ENCODE data around the gene MYL12B.
"Not testable (repeated sequence)": the region's sequence is repeated elsewhere in the genome, so short reads cannot be mapped to it uniquely, and the experiment has no call there.

MYL12B gene

GRCh38 chr18:3266062-3266608 is 4.2 kb downstream of the MYL12B start:
- no peak for TF ChIP-seq CTCF (IDR thresholded peaks at IDR 0.05; ENCODE audit: borderline replicate concordance, control extremely low read depth, extremely low read depth, insufficient read depth, missing control alignments)
- in situ Hi-C loops (cut with MboI; ENCODE audit: low sequenced_read_pairs, unreplicated experiment): no loop called here
- DNase-seq (ENCODE audit: low spot score): no peak

GRCh38 chr18:3268306-3268705 is 6.4 kb downstream of the MYL12B start:
- in situ Hi-C loops (cut with MboI; ENCODE audit: low sequenced_read_pairs, unreplicated experiment): no loop called here
- DNase-seq (ENCODE audit: low spot score): no peak
- no peak for TF ChIP-seq CTCF (IDR thresholded peaks at IDR 0.05; ENCODE audit: borderline replicate concordance, control extremely low read depth, extremely low read depth, insufficient read depth, missing control alignments)

- in situ Hi-C loops (cut with MboI; ENCODE audit: low sequenced_read_pairs, unreplicated experiment): no loop called here
- DNase-seq (ENCODE audit: low spot score): no peak
- no peak for TF ChIP-seq CTCF (IDR thresholded peaks at IDR 0.05; ENCODE audit: borderline replicate concordance, control extremely low read depth, extremely low read depth, insufficient read depth, missing control alignments)
Measured at GRCh38 chr18:3269241-3269913, 7.4 kb downstream of the MYL12B start.

GRCh38 chr18:3269914-3270299 is 8.0 kb downstream of the MYL12B start:
- no peak for DNase-seq (ENCODE audit: low spot score)
- in situ Hi-C loops (cut with MboI; ENCODE audit: low sequenced_read_pairs, unreplicated experiment): no loop called here
- no peak for TF ChIP-seq CTCF (IDR thresholded peaks at IDR 0.05; ENCODE audit: borderline replicate concordance, control extremely low read depth, extremely low read depth, insufficient read depth, missing control alignments)

DNA sequence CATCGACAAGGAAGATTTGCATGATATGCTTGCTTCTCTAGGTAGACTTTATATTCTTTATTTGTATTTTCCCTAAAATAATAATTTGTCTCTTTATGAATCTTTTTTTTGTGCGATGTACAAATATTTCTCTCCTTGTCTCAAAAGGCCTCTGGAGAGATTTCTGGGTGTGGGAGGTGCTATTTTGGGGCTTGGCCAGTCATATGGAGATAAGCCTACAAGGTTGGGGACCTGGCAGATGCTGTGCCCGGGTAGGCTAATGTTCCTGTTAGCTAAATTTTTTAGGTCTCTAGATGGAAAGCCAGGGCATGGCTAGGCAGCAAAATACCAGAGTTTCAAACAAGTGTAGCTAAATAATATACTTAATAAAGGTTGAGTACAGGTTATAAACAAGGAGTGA is 11.1 kb downstream of the MYL12B start:
- no peak for DNase-seq (ENCODE audit: low spot score)

DNA sequence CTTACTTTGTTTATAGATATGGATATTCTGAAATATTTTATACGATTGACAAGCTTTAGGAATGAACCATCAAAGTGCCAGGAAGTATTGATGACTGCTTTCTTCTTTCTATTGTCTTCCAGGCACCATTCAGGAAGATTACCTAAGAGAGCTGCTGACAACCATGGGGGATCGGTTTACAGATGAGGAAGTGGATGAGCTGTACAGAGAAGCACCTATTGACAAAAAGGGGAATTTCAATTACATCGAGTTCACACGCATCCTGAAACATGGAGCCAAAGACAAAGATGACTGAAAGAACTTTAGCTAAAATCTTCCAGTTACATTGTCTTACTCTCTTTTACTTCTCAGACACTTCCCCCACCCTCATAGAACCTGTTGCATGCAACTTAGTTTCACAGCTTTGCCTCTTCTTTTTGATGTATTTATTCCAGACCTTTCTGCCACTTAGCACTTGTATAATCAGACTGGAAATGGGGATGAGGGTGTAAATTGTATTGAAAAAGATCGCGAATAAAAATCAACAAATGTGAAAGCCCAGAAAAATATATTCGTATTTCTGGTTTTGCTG is 15.8 kb downstream of the MYL12B start:
- in situ Hi-C loops (cut with MboI; ENCODE audit: low sequenced_read_pairs, unreplicated experiment): loop anchor here (25.0 kb wide), 1 partner anchor 710 kb away; no protein-coding TSS in a partner anchor

More for the DNA sequence above, 11.1 kb downstream of the MYL12B start:
- in situ Hi-C loops (cut with MboI; ENCODE audit: low sequenced_read_pairs, unreplicated experiment): no loop called here
- no peak for TF ChIP-seq CTCF (IDR thresholded peaks at IDR 0.05; ENCODE audit: borderline replicate concordance, control extremely low read depth, extremely low read depth, insufficient read depth, missing control alignments)

More for the DNA sequence above, 15.8 kb downstream of the MYL12B start:
- DNase-seq (ENCODE audit: low spot score): not testable (repeated sequence)

Data from GM13976 (cell line).